Measurements from ENCODE around the gene SLC35F1. TPM values are rescaled to one million over a fixed set of nuclear protein-coding genes. Genes with fewer than 3 reads are reported as not detected.
A peak's percentile ranks its signal among the peaks of the same experiment; 100 is the strongest.

The SLC35F1 gene
- total RNA-seq, 1 experiment from 2014 or later, result not detected

GRCh38 chr6:118061666-118062065 lies 154.6 kb downstream of the SLC35F1 start:
- H3K27me3 Mint-ChIP-seq (ENCODE audit: insufficient read depth, unreplicated experiment), result peaks cover 19% of the 10 kb centered on the region
- intact Hi-C loops (cut with micrococcal nuclease), result no loop called here
- TF ChIP-seq CTCF (IDR thresholded peaks at IDR 0.05; ENCODE audit: unreplicated experiment), result no peak
- no peak overlapping the region for H3K4me3 Mint-ChIP-seq (ENCODE audit: unreplicated experiment)
- no peak overlapping the region for H3K27ac Mint-ChIP-seq (ENCODE audit: low read depth, unreplicated experiment)
- ChIA-PET CTCF (interaction anchor here (0.6 to 0.8 kb wide), 4 partner anchors 18 to 738 kb away, joined by 3 to 4 read pairs (median 3); no protein-coding TSS in a partner anchor), POLR2A (no interaction called here)
- H3K4me1 Mint-ChIP-seq (ENCODE audit: insufficient read depth, unreplicated experiment), result no peaks in the 10 kb centered on the region
- no peaks in the 10 kb centered on the region for H3K9me3 Mint-ChIP-seq (ENCODE audit: unreplicated experiment)
- peaks cover 4% of the 10 kb centered on the region for H3K36me3 Mint-ChIP-seq (ENCODE audit: insufficient read depth, unreplicated experiment)
- DNase-seq (ENCODE audit: unreplicated experiment), result no peak
- no TSS peak for BruUV-seq (replicated peaks)

GRCh38 chr6:118080547-118080946 lies 173.5 kb downstream of the SLC35F1 start:
- TF ChIP-seq CTCF (IDR thresholded peaks at IDR 0.05; ENCODE audit: unreplicated experiment), result no peak
- CTCF ChIA-PET, result interaction anchor here (0.6 to 0.8 kb wide), 5 partner anchors 13 to 97 kb away, joined by 3 to 5 read pairs (median 3); no protein-coding TSS in a partner anchor

GRCh38 chr6:118083711-118084110 lies 176.6 kb downstream of the SLC35F1 start:
- H3K27me3 Mint-ChIP-seq (ENCODE audit: insufficient read depth, unreplicated experiment), result peaks cover 42% of the 10 kb centered on the region
- no peak overlapping the region for H3K4me3 Mint-ChIP-seq (ENCODE audit: unreplicated experiment)
- H3K4me1 Mint-ChIP-seq (ENCODE audit: insufficient read depth, unreplicated experiment), result no peaks in the 10 kb centered on the region
- H3K36me3 Mint-ChIP-seq (ENCODE audit: insufficient read depth, unreplicated experiment), result no peaks in the 10 kb centered on the region
- POLR2A ChIA-PET, result interaction anchor here (0.6 kb wide), 1 partner anchor 31 kb away, joined by 3 read pairs; no protein-coding TSS in a partner anchor
- intact Hi-C loops (cut with micrococcal nuclease), result no loop called here
- BruUV-seq (replicated peaks), result no TSS peak
- H3K27ac Mint-ChIP-seq (ENCODE audit: low read depth, unreplicated experiment), result no peak overlapping the region
- DNase-seq (ENCODE audit: unreplicated experiment), result no peak
- TF ChIP-seq CTCF (IDR thresholded peaks at IDR 0.05; ENCODE audit: unreplicated experiment), result no peak
- no peaks in the 10 kb centered on the region for H3K9me3 Mint-ChIP-seq (ENCODE audit: unreplicated experiment)
- CTCF ChIA-PET, result interaction anchor here (0.5 to 0.6 kb wide), 2 partner anchors 39 to 594 kb away, joined by 3 read pairs; no protein-coding TSS in a partner anchor

More at GRCh38 chr6:118080547-118080946, 173.5 kb downstream of the SLC35F1 start:
- POLR2A ChIA-PET, result no interaction called here
- Mint-ChIP-seq H3K27me3 (ENCODE audit: insufficient read depth, unreplicated experiment) (peaks cover 44% of the 10 kb centered on the region), H3K9me3 (ENCODE audit: unreplicated experiment) (no peaks in the 10 kb centered on the region), H3K4me1 (ENCODE audit: insufficient read depth, unreplicated experiment) (no peaks in the 10 kb centered on the region), H3K4me3 (ENCODE audit: unreplicated experiment) (no peak overlapping the region), H3K36me3 (ENCODE audit: insufficient read depth, unreplicated experiment) (no peaks in the 10 kb centered on the region), H3K27ac (ENCODE audit: low read depth, unreplicated experiment) (no peak overlapping the region)
- DNase-seq (ENCODE audit: unreplicated experiment), result peak; percentile 21
- no TSS peak for BruUV-seq (replicated peaks)
- intact Hi-C loops (cut with micrococcal nuclease), result no loop called here

GRCh38 chr6:118085665-118086064 lies 178.6 kb downstream of the SLC35F1 start:
- BruUV-seq (replicated peaks), result no TSS peak
- POLR2A ChIA-PET, result no interaction called here
- CTCF ChIA-PET, result no interaction called here
- Mint-ChIP-seq H3K27me3 (ENCODE audit: insufficient read depth, unreplicated experiment) (peaks cover 25% of the 10 kb centered on the region), H3K36me3 (ENCODE audit: insufficient read depth, unreplicated experiment) (no peaks in the 10 kb centered on the region), H3K4me3 (ENCODE audit: unreplicated experiment) (no peak overlapping the region), H3K9me3 (ENCODE audit: unreplicated experiment) (no peaks in the 10 kb centered on the region), H3K4me1 (ENCODE audit: insufficient read depth, unreplicated experiment) (no peaks in the 10 kb centered on the region), H3K27ac (ENCODE audit: low read depth, unreplicated experiment) (no peak overlapping the region)
- intact Hi-C loops (cut with micrococcal nuclease), result no loop called here
- no peak for DNase-seq (ENCODE audit: unreplicated experiment)
- no peak for TF ChIP-seq CTCF (IDR thresholded peaks at IDR 0.05; ENCODE audit: unreplicated experiment)
